ENCODE results near the gene GRIK5.

Gene GRIK5

DNA sequence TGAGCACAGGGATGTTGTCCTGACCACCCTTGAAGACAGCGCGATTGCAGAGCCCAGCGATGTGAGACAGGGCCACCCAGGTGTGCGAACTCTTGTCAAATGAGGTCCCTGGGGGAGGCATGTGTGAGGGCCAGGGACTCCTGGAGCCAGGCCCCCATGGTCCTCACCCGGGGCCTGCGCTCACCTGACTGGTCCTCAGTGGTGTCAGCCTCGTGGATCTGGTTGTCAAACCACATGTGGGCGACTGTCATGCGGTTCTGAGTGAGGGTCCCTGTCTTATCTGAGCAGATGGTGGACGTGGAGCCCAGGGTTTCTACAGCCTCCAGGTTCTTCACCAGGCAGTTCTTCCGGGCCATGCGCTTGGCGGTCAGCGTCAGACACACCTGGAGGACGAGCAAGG, 88.3 kb downstream of the GRIK5 start:
- Mint-ChIP-seq H3K4me1 (no peaks in the 10 kb centered on the region), H3K4me3 (no peak overlapping the region), H3K27me3 (ENCODE audit: low read depth) (no peaks in the 10 kb centered on the region), H3K27ac (no peak overlapping the region), H3K36me3 (ENCODE audit: low read depth) (no peaks in the 10 kb centered on the region), H3K9me3 (no peaks in the 10 kb centered on the region)
- TF ChIP-seq, protein P1, sequence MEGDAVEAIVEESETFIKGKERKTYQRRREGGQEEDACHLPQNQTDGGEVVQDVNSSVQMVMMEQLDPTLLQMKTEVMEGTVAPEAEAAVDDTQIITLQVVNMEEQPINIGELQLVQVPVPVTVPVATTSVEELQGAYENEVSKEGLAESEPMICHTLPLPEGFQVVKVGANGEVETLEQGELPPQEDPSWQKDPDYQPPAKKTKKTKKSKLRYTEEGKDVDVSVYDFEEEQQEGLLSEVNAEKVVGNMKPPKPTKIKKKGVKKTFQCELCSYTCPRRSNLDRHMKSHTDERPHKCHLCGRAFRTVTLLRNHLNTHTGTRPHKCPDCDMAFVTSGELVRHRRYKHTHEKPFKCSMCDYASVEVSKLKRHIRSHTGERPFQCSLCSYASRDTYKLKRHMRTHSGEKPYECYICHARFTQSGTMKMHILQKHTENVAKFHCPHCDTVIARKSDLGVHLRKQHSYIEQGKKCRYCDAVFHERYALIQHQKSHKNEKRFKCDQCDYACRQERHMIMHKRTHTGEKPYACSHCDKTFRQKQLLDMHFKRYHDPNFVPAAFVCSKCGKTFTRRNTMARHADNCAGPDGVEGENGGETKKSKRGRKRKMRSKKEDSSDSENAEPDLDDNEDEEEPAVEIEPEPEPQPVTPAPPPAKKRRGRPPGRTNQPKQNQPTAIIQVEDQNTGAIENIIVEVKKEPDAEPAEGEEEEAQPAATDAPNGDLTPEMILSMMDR (IDR thresholded peaks at IDR 0.05; ENCODE audit: unreplicated experiment in 3 of 3) = no peak

DNA sequence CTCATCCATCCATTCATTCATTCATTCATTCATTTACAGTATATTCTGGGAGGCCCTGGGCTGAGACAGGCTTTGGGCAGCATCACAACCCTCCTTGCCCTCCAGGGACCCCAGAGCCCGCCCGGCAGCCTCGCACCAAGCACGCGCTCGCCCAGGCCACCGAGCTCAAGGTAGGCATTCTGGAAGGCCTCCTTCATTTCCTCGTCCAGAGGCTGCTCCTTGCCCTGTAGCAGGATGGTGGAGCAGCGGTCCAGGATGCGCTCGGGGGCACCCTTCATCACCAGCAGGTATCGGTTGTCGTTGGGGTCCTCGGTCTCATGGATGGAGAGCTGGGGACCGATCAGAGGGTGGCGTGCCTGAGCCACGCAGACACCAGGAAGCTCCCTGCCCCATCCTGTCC, 91.5 kb downstream of the GRIK5 start:
- TF ChIP-seq, protein P1 (IDR thresholded peaks at IDR 0.05; ENCODE audit: unreplicated experiment in 3 of 3) = no peak
- Mint-ChIP-seq H3K27me3 (ENCODE audit: low read depth) (no peaks in the 10 kb centered on the region), H3K27ac (no peak overlapping the region), H3K9me3 (no peaks in the 10 kb centered on the region), H3K36me3 (ENCODE audit: low read depth) (no peaks in the 10 kb centered on the region), H3K4me3 (no peak overlapping the region), H3K4me1 (no peaks in the 10 kb centered on the region)

DNA sequence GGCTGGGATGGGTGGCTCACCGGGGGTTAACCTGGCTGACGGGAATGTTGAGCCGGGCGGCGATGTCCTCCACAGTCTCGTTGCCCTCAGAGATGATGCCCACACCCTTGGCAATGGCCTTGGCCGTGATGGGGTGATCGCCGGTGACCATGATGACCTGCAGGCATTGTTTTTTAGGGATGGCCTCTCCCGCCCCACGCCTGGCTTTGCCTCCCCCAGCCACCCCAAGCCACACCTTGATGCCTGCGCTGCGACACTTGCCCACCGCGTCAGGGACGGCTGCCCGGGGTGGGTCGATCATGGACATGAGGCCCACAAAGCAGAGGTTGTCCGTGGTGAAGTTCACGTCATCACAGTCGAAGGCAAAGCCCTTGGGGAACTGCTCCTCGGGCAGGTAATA, 92.1 kb downstream of the GRIK5 start:
- Mint-ChIP-seq H3K36me3 (ENCODE audit: low read depth) (no peaks in the 10 kb centered on the region), H3K4me1 (no peaks in the 10 kb centered on the region), H3K4me3 (no peak overlapping the region), H3K9me3 (no peaks in the 10 kb centered on the region), H3K27me3 (ENCODE audit: low read depth) (no peaks in the 10 kb centered on the region), H3K27ac (no peak overlapping the region)
- TF ChIP-seq, protein P1 (IDR thresholded peaks at IDR 0.05; ENCODE audit: unreplicated experiment in 3 of 3) = no peak

DNA sequence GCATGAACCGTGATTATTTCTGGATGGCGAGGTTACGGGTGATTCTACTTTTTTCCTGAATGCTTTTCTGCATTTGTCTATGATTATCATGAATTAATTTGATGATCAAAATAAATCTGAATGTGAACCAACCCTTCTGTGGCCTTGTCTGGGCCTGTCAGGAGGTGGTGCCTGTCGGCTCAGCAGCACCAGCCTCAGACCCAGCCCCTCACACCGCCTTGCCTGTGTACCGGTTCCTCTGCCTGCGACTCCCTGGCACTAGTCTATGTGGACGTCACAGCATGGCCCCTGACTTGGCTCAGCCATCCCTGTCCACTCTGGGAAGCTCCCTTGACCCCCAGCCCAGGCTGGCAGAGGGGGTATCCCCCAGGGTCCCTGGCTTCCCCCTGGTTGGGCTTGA, 95.4 kb downstream of the GRIK5 start:
- no peak overlapping the region for H3K4me3 Mint-ChIP-seq
- H3K9me3 Mint-ChIP-seq = no peaks in the 10 kb centered on the region
- no peak overlapping the region for H3K27ac Mint-ChIP-seq
- H3K36me3 Mint-ChIP-seq (ENCODE audit: low read depth) = no peaks in the 10 kb centered on the region
- H3K4me1 Mint-ChIP-seq = no peaks in the 10 kb centered on the region
- peaks cover 5% of the 10 kb centered on the region for H3K27me3 Mint-ChIP-seq (ENCODE audit: low read depth)
- TF ChIP-seq, protein P1 (IDR thresholded peaks at IDR 0.05; ENCODE audit: unreplicated experiment in 3 of 3) = no peak

DNA sequence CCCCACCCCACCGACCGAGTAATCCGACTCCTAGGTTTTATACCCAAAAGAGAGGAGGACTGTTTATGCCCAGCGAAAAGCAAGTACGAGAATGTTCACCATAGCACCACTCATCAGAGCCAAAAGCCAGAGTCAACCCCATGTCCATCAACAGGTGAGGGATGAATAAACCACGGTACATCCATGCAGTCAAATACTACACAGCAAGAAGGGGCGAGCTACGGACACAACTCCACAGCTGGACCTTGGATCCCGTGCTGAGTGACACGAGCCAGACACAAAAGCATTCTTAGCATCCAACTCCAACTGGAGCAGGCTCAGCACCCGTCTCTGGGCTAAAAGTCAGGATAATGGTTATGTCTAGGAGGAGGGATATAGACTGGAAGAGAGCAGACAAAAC, 98.6 kb downstream of the GRIK5 start:
- Mint-ChIP-seq H3K36me3 (ENCODE audit: low read depth) (no peaks in the 10 kb centered on the region), H3K27me3 (ENCODE audit: low read depth) (peaks cover 15% of the 10 kb centered on the region), H3K4me1 (no peaks in the 10 kb centered on the region), H3K27ac (no peak overlapping the region), H3K4me3 (no peak overlapping the region), H3K9me3 (no peaks in the 10 kb centered on the region)
- TF ChIP-seq, protein P1 (IDR thresholded peaks at IDR 0.05; ENCODE audit: unreplicated experiment in 3 of 3) = no peak

DNA sequence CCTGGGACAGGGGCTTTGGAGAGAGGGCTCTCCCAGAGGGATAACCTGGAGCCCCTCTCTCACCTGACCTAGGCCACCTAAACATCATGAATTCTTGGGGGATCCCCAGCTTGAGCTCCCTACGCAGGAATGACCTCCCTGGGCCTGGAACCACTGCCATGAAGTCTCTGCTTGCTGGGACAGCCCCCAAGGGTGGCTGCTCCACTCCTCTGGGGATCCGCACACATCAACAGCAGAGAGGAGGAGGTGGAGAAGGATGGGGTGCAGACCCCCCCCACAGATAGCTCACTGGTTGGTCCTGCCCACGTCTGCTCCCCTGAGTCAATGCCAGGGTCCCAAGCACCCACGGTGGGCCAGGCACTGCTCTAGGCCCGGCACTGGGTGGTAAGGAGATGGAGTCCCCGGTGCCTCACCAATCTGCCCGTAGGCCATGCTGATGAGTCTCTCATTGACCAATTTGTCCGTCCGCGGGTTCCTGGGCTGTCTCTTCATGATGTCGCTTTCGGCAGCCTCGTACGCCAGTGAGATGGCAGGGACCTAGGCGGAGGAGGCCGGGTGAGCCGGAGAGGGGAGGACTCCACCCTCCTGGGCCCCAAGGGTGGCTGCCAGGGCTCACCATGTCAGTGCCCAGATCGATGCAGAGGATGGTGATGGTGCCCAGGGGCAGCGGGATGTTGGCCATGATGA, 100.1 kb downstream of the GRIK5 start:
- H3K27ac Mint-ChIP-seq = no peak overlapping the region
- H3K27me3 Mint-ChIP-seq (ENCODE audit: low read depth) = peaks cover 15% of the 10 kb centered on the region
- TF ChIP-seq, protein P1 (IDR thresholded peaks at IDR 0.05; ENCODE audit: unreplicated experiment in 3 of 3) = no peak
- H3K9me3 Mint-ChIP-seq = no peaks in the 10 kb centered on the region
- H3K4me1 Mint-ChIP-seq = no peaks in the 10 kb centered on the region
- no peak overlapping the region for H3K4me3 Mint-ChIP-seq
- no peaks in the 10 kb centered on the region for H3K36me3 Mint-ChIP-seq (ENCODE audit: low read depth)

Data from nephron (organoid).